8988T (cell line): ENCODE data around the gene SLC43A2.
A peak's percentile ranks its signal among the peaks of the same experiment; 100 is the strongest.
"Not testable (repeated sequence)": the region's sequence is repeated elsewhere in the genome, so short reads cannot be mapped to it uniquely, and the experiment has no call there.

ENCODE experiments used
- DNase-seq: peaks from one replicate; pipeline ENCODE4 v3.0.0; 2011

SLC43A2 gene

DNA sequence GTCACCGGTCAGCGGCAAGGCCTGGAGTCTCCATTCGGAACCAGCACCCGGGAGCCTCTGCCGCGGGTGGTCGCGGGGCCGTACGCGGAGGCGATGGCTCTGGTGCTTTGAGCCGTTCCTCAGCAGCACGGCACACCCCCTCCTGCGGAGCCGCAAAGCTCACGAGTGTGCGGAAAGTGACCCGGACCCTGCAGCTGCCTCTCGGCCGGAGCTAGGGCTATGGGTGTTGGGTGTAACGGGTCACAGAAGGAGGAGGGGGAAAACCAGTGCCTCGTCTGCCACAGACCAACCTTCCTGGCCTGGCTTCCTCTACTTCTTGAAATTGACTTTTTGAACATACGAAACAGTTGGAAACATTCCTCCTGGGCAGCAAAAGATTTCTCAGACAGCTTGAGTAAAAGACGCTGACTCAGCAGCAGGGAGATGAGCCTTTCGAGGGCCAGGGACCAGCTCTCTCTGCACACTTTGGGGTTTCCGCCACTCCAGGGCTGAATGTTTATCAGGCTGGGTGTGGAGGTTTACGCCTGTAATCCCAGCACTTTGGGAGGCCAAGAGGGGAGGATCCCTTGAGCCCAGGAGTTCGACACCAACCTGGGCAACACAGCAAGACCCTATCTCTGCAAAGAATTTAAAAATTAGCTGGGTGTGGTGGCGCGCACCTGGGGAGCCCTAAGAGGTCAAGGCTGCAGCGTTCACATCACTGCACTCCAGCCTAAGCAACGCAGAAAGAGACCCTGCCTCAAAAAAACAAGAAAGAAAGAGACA is 39.6 kb downstream of the SLC43A2 start:
- no peak for DNase-seq

- no peak for DNase-seq
Observed at GRCh38 chr17:1584167-1584566, 44.5 kb downstream of the SLC43A2 start.

GRCh38 chr17:1583556-1583955 is 45.1 kb downstream of the SLC43A2 start:
- no peak for DNase-seq

- DNase-seq = no peak
Observed at GRCh38 chr17:1582374-1582773, 46.3 kb downstream of the SLC43A2 start.

DNA sequence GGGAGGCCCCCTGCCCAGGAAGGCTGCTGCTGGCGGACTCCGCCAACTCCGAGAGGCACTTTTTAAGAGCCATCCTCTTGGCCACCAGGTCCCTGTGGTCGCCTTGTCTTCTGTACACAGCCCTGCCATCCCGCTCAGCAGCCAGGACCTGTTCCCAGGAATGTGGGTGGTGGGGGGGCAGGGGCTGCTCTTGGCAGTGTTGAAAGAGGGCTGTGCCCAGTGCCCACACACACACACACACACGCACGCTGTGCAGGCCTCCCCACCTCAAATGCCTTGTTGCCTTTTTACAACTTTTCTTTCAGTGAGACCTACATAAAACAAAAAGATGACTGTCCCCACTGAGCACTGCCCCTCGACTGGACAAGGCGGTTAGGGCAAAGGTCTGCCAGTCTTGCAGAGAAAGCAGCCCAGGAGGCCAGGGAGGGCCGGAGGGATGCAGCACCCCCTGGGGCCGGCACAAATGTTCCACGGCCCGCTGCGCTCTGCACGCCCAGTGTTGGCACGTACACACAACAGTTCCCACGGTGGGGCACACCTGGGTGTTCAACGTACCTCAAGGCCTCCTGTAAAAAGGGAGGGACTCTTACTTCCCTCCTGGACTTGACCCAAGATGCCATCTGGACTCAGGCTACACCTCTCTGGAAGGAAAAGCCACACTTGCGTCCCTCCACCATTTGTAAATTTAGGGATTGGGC is 47.5 kb downstream of the SLC43A2 start:
- no peak for DNase-seq

DNA sequence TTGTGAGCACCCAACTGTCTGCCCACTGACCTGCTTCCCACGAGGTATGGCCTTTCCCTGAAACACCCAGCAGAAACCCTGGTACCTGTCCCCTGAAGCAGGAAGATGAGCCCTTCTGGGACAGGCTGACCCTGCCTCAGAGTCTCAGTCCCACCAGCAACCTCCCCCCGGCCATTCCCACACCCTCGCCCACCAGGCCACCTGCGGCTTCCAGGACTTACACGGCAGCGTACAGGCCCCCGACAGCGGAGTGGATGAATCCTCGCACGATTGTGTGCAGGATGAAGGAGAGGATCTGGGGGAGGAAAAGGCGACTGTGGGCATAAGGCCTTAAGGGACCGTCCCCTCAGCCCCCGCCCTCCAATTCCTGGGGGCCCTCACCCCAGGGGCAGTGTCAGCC is 50.6 kb downstream of the SLC43A2 start:
- DNase-seq = no peak

- DNase-seq = no peak
Observed at GRCh38 chr17:1577583-1578013, 51.0 kb downstream of the SLC43A2 start.

GRCh38 chr17:1577182-1577581 is 51.5 kb downstream of the SLC43A2 start:
- DNase-seq = no peak

GRCh38 chr17:1576500-1576899 is 52.1 kb downstream of the SLC43A2 start:
- DNase-seq = no peak

DNA sequence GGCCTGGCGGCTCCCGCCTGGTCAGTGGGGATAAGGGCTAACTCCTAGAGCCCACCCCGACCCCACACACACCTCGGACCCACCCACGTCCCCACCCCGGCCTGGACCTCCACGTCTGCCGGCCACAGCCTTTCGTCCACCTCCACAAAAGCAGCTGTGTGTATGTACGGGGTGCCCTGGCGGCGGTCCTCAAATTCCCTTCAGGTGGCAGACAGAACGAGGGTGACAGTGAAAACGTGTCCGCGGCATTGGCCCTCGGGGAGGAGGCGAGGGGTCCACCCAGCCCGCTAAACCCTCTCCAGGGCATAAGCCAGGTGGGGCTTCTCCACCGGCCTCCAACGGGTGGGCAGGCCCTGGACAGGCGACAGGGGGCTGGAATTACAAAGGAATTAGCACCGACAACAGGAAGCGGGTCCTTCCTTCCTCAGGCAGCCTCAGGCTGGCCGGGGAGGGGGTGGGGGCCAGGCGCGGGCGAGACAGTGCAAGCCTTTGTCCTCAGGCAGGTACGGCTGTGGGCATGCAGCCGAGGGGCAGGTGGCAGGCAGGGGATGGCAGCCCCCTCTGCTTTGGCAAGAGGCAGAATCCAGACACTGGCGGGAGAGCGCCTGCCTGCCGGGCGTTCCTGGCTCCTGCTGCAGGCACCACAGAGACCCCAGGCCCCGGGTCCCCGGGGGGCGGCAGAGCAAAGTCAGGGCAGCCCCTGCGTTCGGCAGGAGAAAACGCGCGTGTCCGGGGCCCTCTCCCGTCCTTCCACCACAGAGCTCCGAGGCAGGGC is 53.8 kb downstream of the SLC43A2 start:
- no peak for DNase-seq

DNA sequence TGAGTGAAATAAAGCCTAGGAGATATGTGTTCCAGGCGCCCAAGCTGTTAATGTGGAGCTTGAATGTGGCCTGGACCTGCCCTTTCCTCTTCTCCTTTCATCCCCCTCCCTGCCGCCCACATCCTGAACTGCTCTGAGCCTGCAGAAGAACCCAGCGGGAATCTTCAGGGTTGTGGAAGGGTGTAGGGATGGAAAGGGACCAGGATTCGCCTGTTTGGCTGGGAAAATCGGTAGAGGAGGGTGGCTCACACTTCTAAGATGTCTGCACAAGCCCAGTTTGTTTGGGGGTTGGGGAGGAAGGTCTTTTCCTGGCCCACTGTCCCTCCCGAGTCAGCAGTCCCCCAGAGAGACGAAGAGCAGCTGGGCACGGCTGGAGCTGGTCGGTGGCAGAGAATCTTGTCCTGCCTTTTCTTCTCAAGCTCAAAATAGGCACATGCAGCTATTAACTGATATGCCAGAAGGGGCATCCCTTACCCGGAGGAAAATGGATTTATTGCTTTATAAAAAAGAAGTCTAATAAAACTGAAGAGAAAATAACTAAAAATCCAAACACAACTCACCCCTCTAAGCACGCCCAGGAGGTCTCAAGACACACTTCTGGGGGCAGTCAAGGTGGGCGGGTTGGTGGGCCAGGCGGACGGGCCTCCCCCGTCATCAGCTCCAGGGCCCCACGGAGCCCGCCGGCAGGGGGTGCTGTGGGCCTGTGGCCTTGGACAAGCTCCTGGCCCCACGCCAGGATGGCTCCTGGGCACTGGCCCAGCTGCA is 54.5 kb downstream of the SLC43A2 start:
- peak; percentile 83 for DNase-seq

DNA sequence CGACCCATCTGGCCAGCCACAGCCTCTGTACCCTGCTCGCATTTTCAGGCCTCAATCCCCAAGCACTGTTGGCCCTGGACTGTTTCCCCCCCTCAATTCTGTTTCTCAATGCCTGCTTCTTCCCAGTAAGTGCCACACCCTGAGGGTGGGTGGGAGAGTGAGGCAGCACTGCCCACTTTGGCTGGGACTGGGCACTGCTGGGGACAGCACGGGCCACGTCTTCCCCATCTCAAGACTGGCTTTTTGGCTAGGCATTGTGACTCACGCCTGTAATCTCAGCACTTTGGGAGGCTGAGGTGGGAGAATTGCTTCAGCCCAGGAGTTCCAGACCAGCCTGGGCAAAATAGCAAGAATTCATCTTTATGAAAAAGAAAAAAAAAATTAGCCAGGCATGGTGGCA is 56.0 kb downstream of the SLC43A2 start:
- not testable (repeated sequence) for DNase-seq

- no peak for DNase-seq
Observed at GRCh38 chr17:1571341-1571704, 57.3 kb downstream of the SLC43A2 start.

DNA sequence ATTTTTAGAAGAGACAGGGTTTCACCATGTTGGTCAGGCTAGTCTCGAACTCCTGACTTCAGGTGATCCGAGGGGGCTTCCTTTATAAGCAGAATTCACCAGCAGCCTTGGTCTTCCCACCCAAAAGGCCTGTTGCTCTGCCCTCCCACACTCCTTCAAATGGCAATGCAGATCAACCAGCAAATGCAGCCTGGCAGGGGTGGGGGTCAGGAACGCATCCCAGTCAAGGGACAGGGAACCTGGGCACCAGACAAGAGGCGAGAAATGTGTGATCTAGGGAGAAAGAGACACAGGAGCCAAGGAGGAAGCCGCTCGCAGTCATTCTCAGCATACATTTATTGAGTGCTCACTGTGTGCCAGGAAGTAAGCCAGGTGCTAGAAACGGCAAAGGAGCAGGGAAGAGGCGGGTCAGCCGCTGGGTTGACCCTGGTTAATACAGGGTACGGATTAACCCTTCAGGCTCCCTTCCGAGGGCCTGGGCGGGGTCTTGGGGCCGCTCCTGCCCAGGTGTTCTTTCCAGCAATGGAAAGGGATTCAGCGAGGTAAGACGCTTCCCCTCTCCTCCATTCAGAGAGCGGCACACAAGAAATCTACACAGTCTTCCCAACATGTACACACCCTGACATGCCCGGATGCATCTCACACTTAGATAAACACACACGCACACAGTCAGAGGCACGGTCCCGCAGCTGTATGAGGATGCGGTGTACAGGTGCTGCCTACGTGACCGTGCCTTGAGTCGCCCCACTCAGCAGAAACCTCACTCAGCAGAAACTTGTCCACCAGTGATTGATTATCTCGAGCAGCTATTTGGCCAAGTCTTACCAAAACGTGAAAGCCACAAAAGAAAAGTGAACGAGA is 59.5 kb downstream of the SLC43A2 start:
- DNase-seq = no peak

GRCh38 chr17:1566505-1567199 is 62.0 kb downstream of the SLC43A2 start:
- no peak for DNase-seq

DNA sequence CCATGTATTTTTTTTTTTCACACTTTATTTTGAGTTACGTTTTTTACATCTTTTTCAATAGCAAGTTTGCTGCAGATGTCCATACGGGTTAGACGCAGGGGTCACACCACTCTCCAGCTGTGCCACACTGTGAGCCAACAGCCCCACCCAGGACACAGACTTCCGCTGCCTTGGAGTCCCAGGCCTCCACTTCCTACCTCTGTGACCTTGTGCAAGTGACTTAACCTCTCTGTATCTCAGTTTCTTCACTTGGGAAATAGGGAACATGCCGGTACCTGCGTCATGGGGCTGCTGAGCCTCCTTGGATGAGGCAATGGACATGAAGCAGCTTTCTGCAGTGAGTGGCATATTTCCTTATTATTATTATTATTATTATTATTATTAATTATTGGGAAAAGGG is 62.8 kb downstream of the SLC43A2 start:
- DNase-seq = no peak

DNA sequence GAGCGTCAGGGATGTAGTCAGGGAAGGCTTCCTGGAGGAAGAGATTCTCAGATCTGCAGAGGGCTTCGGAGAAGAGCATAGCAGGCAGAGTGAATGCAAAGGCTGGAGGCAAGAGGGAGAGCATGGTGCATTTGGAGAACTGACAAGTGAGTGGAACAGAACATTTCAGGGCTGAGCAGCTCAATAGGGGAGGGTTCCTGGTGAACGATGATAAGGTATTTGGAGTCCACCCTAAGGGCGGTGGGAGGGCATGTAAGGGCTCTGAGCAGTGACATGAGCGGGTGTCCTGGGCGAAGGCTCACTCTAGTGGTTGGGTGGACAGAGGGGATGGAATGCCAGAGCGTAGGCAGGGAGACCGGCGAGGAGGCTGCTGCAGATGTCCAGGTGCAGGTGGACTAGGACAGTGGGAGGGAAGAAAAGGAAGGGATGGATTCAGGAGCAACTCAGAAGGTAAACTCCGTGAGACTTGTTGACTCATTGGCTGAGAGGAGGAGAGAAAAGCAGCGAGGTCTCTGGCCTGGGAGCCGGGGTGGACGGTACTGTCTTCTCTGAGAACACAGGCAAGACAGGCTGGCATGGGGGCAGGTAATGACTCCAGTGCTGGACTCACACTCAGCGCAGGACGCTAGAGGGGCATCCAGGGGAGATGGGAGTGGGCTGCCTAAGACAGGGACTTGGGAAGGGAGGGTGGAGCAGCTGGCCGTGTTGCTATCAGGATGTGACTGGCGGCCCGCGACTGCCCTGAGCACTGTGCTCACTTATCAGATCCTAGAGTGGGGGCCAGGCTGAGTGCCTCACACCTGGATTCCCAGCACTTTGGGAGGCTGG is 64.6 kb downstream of the SLC43A2 start:
- DNase-seq = no peak

- DNase-seq = not testable (repeated sequence)
Observed at GRCh38 chr17:1563471-1563785, 65.2 kb downstream of the SLC43A2 start.

DNA sequence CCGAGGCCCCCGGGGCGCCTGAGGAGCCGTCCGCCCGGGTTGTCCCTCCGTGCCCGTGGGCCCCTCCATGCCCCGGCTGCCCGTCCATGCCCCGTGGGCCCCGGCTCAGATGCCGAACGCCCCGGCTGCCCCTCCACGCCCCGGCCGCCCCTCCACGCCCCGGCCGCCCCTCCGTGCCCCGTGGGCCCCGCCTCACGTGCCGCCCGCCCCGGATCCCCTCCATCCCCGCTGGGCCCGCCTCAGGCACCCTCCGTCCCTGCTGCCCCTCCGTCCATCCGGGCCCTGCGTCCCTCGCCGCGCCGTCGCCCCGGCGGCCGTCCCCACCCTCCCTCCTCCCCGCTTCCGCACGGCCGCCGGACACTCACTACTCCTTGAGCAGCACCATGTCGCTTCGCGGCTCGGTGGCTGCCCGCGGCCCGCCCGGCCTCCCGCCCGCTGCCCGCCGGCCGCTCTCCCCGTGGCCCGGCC is 66.4 kb downstream of the SLC43A2 start:
- peak; percentile 49 for DNase-seq

DNA sequence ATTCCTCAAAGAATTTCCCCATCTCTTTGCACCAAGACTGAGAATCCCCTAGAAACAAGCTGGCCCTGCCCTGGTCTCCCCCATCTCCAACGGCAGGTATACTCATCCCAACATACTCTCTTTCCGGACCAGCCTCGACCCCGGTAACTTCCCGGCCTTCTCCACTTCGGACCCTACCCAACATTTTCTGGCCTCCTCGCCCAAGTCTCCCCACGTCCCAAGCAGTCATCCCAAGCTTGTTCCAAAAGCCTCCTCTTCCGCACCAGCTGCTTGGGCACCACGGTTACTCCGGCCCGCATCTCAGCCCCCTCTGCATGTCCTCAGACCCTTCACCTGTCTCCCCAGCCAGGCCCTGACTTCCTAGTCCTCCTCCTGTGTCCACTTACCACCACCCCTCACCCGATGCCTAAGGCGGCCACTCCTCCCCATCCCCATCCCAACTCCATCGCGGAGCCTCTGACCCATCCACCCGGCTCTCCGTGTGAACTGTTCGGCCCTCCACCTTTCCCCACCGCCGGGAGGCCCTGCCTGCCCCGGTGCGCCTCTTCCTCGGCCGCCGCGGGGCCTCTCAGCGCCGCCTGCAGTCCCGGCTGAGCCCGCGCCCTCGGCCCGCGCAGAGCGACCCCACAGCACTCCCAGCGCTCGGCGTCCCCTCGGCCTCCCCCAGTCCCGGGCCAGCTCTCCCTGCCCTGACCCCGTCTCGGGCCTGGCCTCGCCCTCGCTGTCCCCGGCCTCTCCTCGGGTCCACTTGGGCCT is 67.0 kb downstream of the SLC43A2 start:
- DNase-seq = no peak
